ENCODE data around the gene IGFBP5.

The IGFBP5 gene

GRCh38 chr2:216624251-216624650 is 71.1 kb downstream of the IGFBP5 start:
- TF ChIP-seq MAX (IDR thresholded peaks at IDR 0.05) (no peak), EP300 (IDR thresholded peaks at IDR 0.05; ENCODE audit: borderline replicate concordance) (no peak), ZBTB7A (IDR thresholded peaks at IDR 0.05; ENCODE audit: low read depth) (no peak), YY1 (IDR thresholded peaks at IDR 0.05; ENCODE audit: low read depth) (no peak)

GRCh38 chr2:216622526-216622925 is 72.8 kb downstream of the IGFBP5 start:
- TF ChIP-seq NFIC (IDR thresholded peaks at IDR 0.05) (no peak), USF1 (IDR thresholded peaks at IDR 0.05) (no peak), EP300 (IDR thresholded peaks at IDR 0.05; ENCODE audit: borderline replicate concordance) (no peak), MAX (IDR thresholded peaks at IDR 0.05) (no peak), EGR1 (IDR thresholded peaks at IDR 0.05) (no peak), RAD21 (IDR thresholded peaks at IDR 0.05; ENCODE audit: low read depth) (no peak), TAF1 (IDR thresholded peaks at IDR 0.05; ENCODE audit: low read depth) (no peak), TEAD4 (IDR thresholded peaks at IDR 0.05) (no peak), TCF12 (IDR thresholded peaks at IDR 0.05; ENCODE audit: low read depth) (no peak), CEBPB (IDR thresholded peaks at IDR 0.05) (no peak)
